Measurements from ENCODE around the gene PDE4B.

The PDE4B gene

GRCh38 chr1:66208632-66209031 is 415.9 kb downstream of the PDE4B start:
- Histone ChIP-seq H3K27me3 (ENCODE audit: insufficient read depth, low read length, poor library complexity) (no peaks in the 10 kb centered on the region), H2BK15ac (replicated peaks; ENCODE audit: low read depth) (no peak overlapping the region), H3K56ac (ENCODE audit: low read length) (no peak overlapping the region), H3K79me1 (ENCODE audit: low read length) (no peaks in the 10 kb centered on the region), H2BK120ac (ENCODE audit: low read depth, low read length) (no peak overlapping the region), H3K79me2 (ENCODE audit: control insufficient read depth, insufficient read depth, low read length) (no peaks in the 10 kb centered on the region), H4K8ac (ENCODE audit: low read depth, low read length) (no peak overlapping the region), H3K18ac (ENCODE audit: low read length) (no peak overlapping the region), H3K4ac (ENCODE audit: low read depth, low read length) (no peak overlapping the region), H2BK5ac (ENCODE audit: low read length) (no peak overlapping the region), H3K36me3 (ENCODE audit: control insufficient read depth, insufficient read depth, low read length) (no peaks in the 10 kb centered on the region), H3K27ac (ENCODE audit: low read depth, low read length) (no peak overlapping the region), H3K4me1 (ENCODE audit: control insufficient read depth, low read depth, low read length) (no peaks in the 10 kb centered on the region), H3K4me2 (ENCODE audit: low read length) (no peak overlapping the region), H3K23ac (ENCODE audit: low read length) (no peak overlapping the region), H3K9ac (ENCODE audit: low read length) (no peak overlapping the region), H2AK5ac (ENCODE audit: low read length) (no peak overlapping the region), H3K4me3 (ENCODE audit: low read length) (no peak overlapping the region), H4K5ac (ENCODE audit: low read length) (no peak overlapping the region)
- no peak for DNase-seq

GRCh38 chr1:66210635-66211244 is 418.0 kb downstream of the PDE4B start:
- H3K4ac ChIP-seq (ENCODE audit: low read depth, low read length): no peak overlapping the region
- no peak overlapping the region for H2BK120ac ChIP-seq (ENCODE audit: low read depth, low read length)
- H3K4me1 ChIP-seq (ENCODE audit: control insufficient read depth, low read depth, low read length): no peaks in the 10 kb centered on the region
- no peak overlapping the region for H2AK5ac ChIP-seq (ENCODE audit: low read length)
- DNase-seq: no peak
- H3K4me3 ChIP-seq (ENCODE audit: low read length): no peak overlapping the region
- H3K9ac ChIP-seq (ENCODE audit: low read length): no peak overlapping the region
- H3K79me1 ChIP-seq (ENCODE audit: low read length): no peaks in the 10 kb centered on the region
- H3K18ac ChIP-seq (ENCODE audit: low read length): no peak overlapping the region
- no peaks in the 10 kb centered on the region for H3K27me3 ChIP-seq (ENCODE audit: insufficient read depth, low read length, poor library complexity)
- H3K23ac ChIP-seq (ENCODE audit: low read length): no peak overlapping the region
- no peak overlapping the region for H4K8ac ChIP-seq (ENCODE audit: low read depth, low read length)
- no peak overlapping the region for H3K56ac ChIP-seq (ENCODE audit: low read length)
- H4K5ac ChIP-seq (ENCODE audit: low read length): no peak overlapping the region
- no peak overlapping the region for H3K4me2 ChIP-seq (ENCODE audit: low read length)
- WGBS (ENCODE audit: extremely low coverage, insufficient coverage, low lambda C conversion rate): no CpG with 5 or more reads among the region's 4 CpGs
- H2BK5ac ChIP-seq (ENCODE audit: low read length): no peak overlapping the region
- no peaks in the 10 kb centered on the region for H3K36me3 ChIP-seq (ENCODE audit: control insufficient read depth, insufficient read depth, low read length)
- no peak overlapping the region for H3K27ac ChIP-seq (ENCODE audit: low read depth, low read length)
- no peak overlapping the region for H2BK15ac ChIP-seq (replicated peaks; ENCODE audit: low read depth)
- H3K79me2 ChIP-seq (ENCODE audit: control insufficient read depth, insufficient read depth, low read length): no peaks in the 10 kb centered on the region

- WGBS (ENCODE audit: extremely low coverage, insufficient coverage, low lambda C conversion rate): no CpG with 5 or more reads among the region's 5 CpGs
- Histone ChIP-seq H3K27me3 (ENCODE audit: insufficient read depth, low read length, poor library complexity) (no peaks in the 10 kb centered on the region), H3K4me1 (ENCODE audit: control insufficient read depth, low read depth, low read length) (no peaks in the 10 kb centered on the region), H3K27ac (ENCODE audit: low read depth, low read length) (no peak overlapping the region), H3K23ac (ENCODE audit: low read length) (no peak overlapping the region), H3K4me3 (ENCODE audit: low read length) (no peak overlapping the region), H4K5ac (ENCODE audit: low read length) (no peak overlapping the region), H3K79me1 (ENCODE audit: low read length) (no peaks in the 10 kb centered on the region), H2BK15ac (replicated peaks; ENCODE audit: low read depth) (no peak overlapping the region), H2BK5ac (ENCODE audit: low read length) (no peak overlapping the region), H2BK120ac (ENCODE audit: low read depth, low read length) (no peak overlapping the region), H3K56ac (ENCODE audit: low read length) (no peak overlapping the region), H3K18ac (ENCODE audit: low read length) (no peak overlapping the region), H3K4me2 (ENCODE audit: low read length) (no peak overlapping the region), H3K36me3 (ENCODE audit: control insufficient read depth, insufficient read depth, low read length) (no peaks in the 10 kb centered on the region), H3K79me2 (ENCODE audit: control insufficient read depth, insufficient read depth, low read length) (no peaks in the 10 kb centered on the region), H2AK5ac (ENCODE audit: low read length) (no peak overlapping the region), H3K4ac (ENCODE audit: low read depth, low read length) (no peak overlapping the region), H4K8ac (ENCODE audit: low read depth, low read length) (no peak overlapping the region), H3K9ac (ENCODE audit: low read length) (no peak overlapping the region)
- DNase-seq: no peak
Measured at GRCh38 chr1:66211521-66211920, 418.8 kb downstream of the PDE4B start.

GRCh38 chr1:66213491-66213890 is 420.8 kb downstream of the PDE4B start:
- Histone ChIP-seq H3K79me1 (ENCODE audit: low read length) (no peaks in the 10 kb centered on the region), H3K4ac (ENCODE audit: low read depth, low read length) (no peak overlapping the region), H3K27ac (ENCODE audit: low read depth, low read length) (no peak overlapping the region), H3K9ac (ENCODE audit: low read length) (no peak overlapping the region), H3K4me3 (ENCODE audit: low read length) (no peak overlapping the region), H2AK5ac (ENCODE audit: low read length) (no peak overlapping the region), H4K8ac (ENCODE audit: low read depth, low read length) (no peak overlapping the region), H4K5ac (ENCODE audit: low read length) (no peak overlapping the region), H2BK15ac (replicated peaks; ENCODE audit: low read depth) (no peak overlapping the region), H3K79me2 (ENCODE audit: control insufficient read depth, insufficient read depth, low read length) (no peaks in the 10 kb centered on the region), H2BK5ac (ENCODE audit: low read length) (no peak overlapping the region), H3K27me3 (ENCODE audit: insufficient read depth, low read length, poor library complexity) (no peaks in the 10 kb centered on the region), H3K23ac (ENCODE audit: low read length) (no peak overlapping the region), H3K36me3 (ENCODE audit: control insufficient read depth, insufficient read depth, low read length) (no peaks in the 10 kb centered on the region), H3K56ac (ENCODE audit: low read length) (no peak overlapping the region), H3K4me1 (ENCODE audit: control insufficient read depth, low read depth, low read length) (no peaks in the 10 kb centered on the region), H2BK120ac (ENCODE audit: low read depth, low read length) (no peak overlapping the region), H3K4me2 (ENCODE audit: low read length) (no peak overlapping the region), H3K18ac (ENCODE audit: low read length) (no peak overlapping the region)
- DNase-seq: no peak
- no CpG with 5 or more reads among the region's 2 CpGs for WGBS (ENCODE audit: extremely low coverage, insufficient coverage, low lambda C conversion rate)

- H2BK15ac ChIP-seq (replicated peaks; ENCODE audit: low read depth): no peak overlapping the region
- H4K5ac ChIP-seq (ENCODE audit: low read length): no peak overlapping the region
- H3K4me2 ChIP-seq (ENCODE audit: low read length): no peak overlapping the region
- H3K4me1 ChIP-seq (ENCODE audit: control insufficient read depth, low read depth, low read length): no peaks in the 10 kb centered on the region
- DNase-seq: no peak
- no peaks in the 10 kb centered on the region for H3K79me1 ChIP-seq (ENCODE audit: low read length)
- H3K4ac ChIP-seq (ENCODE audit: low read depth, low read length): no peak overlapping the region
- H3K27me3 ChIP-seq (ENCODE audit: insufficient read depth, low read length, poor library complexity): no peaks in the 10 kb centered on the region
- no peak overlapping the region for H3K23ac ChIP-seq (ENCODE audit: low read length)
- no peak overlapping the region for H3K18ac ChIP-seq (ENCODE audit: low read length)
- no peak overlapping the region for H3K4me3 ChIP-seq (ENCODE audit: low read length)
- H3K36me3 ChIP-seq (ENCODE audit: control insufficient read depth, insufficient read depth, low read length): no peaks in the 10 kb centered on the region
- no peaks in the 10 kb centered on the region for H3K79me2 ChIP-seq (ENCODE audit: control insufficient read depth, insufficient read depth, low read length)
- H3K9ac ChIP-seq (ENCODE audit: low read length): no peak overlapping the region
- no peak overlapping the region for H2AK5ac ChIP-seq (ENCODE audit: low read length)
- H2BK5ac ChIP-seq (ENCODE audit: low read length): no peak overlapping the region
- H3K56ac ChIP-seq (ENCODE audit: low read length): no peak overlapping the region
- H4K8ac ChIP-seq (ENCODE audit: low read depth, low read length): no peak overlapping the region
- H3K27ac ChIP-seq (ENCODE audit: low read depth, low read length): no peak overlapping the region
- no peak overlapping the region for H2BK120ac ChIP-seq (ENCODE audit: low read depth, low read length)
Measured at GRCh38 chr1:66214901-66215300, 422.2 kb downstream of the PDE4B start.

GRCh38 chr1:66217021-66217420 is 424.3 kb downstream of the PDE4B start:
- Histone ChIP-seq H3K27ac (ENCODE audit: low read depth, low read length) (no peak overlapping the region), H3K4me1 (ENCODE audit: control insufficient read depth, low read depth, low read length) (no peaks in the 10 kb centered on the region), H2AK5ac (ENCODE audit: low read length) (no peak overlapping the region), H4K5ac (ENCODE audit: low read length) (no peak overlapping the region), H3K56ac (ENCODE audit: low read length) (no peak overlapping the region), H3K36me3 (ENCODE audit: control insufficient read depth, insufficient read depth, low read length) (no peaks in the 10 kb centered on the region), H3K79me2 (ENCODE audit: control insufficient read depth, insufficient read depth, low read length) (no peaks in the 10 kb centered on the region), H3K23ac (ENCODE audit: low read length) (no peak overlapping the region), H3K4ac (ENCODE audit: low read depth, low read length) (no peak overlapping the region), H3K18ac (ENCODE audit: low read length) (no peak overlapping the region), H2BK15ac (replicated peaks; ENCODE audit: low read depth) (no peak overlapping the region), H3K4me2 (ENCODE audit: low read length) (no peak overlapping the region), H2BK120ac (ENCODE audit: low read depth, low read length) (no peak overlapping the region), H3K4me3 (ENCODE audit: low read length) (no peak overlapping the region), H3K27me3 (ENCODE audit: insufficient read depth, low read length, poor library complexity) (no peaks in the 10 kb centered on the region), H4K8ac (ENCODE audit: low read depth, low read length) (peak overlapping the region; percentile 13), H3K79me1 (ENCODE audit: low read length) (no peaks in the 10 kb centered on the region), H2BK5ac (ENCODE audit: low read length) (no peak overlapping the region), H3K9ac (ENCODE audit: low read length) (no peak overlapping the region)
- WGBS (ENCODE audit: extremely low coverage, insufficient coverage, low lambda C conversion rate): no CpG with 5 or more reads among the region's 1 CpG
- DNase-seq: no peak

All from mesendoderm (in vitro differentiated cells).